A549 treated with CpdA at 1 μM for 4 hours (cell line): ENCODE measurements around the gene DDX53. TPM values are rescaled to one million over a fixed set of nuclear protein-coding genes. Genes with fewer than 3 reads are reported as not detected.

Experiments
- total RNA-seq: library from RNA; stranded (reverse); fragments of 200-300 nt; extraction: Qiagen RNA extraction; gene quantifications from 5 replicates; pipeline ENCODE4 v1.2.3, GENCODE V29; 2022; ENCODE audit warnings: low read depth

The DDX53 gene
- total RNA-seq = not detected in 5 replicates

GRCh38 chrX:22999696-23000223 lies at the start of gene DDX53:
TSS of gene DDX53 (plus strand) at chrX:22999960. CDS start at chrX:23000058, 98 bp downstream.

